Panc1 (cell line): ENCODE measurements around the gene MTHFR.

Source experiments
- CTCF ChIP-seq: fragments of 450-650 bp; IDR thresholded peaks from 2 replicates; pipeline ENCODE4 v1.5.1; 2017; ENCODE audit warnings: mild to moderate bottlenecking
- POLR2AphosphoS5 ChIP-seq: IDR thresholded peaks from 2 replicates; pipeline ENCODE4 v1.6.1; 2012; ENCODE audit warnings: mild to moderate bottlenecking, low read depth, low read length, moderate library complexity
- SIN3A ChIP-seq: IDR thresholded peaks from 2 replicates; pipeline ENCODE4 v1.6.1; 2012; ENCODE audit warnings: low read depth, mild to moderate bottlenecking, low read length, moderate library complexity, borderline replicate concordance; ENCODE audit not compliant: insufficient read depth

GRCh38 chr1:11792106-11792505, 13.7 kb downstream of the MTHFR start:
- TF ChIP-seq POLR2AphosphoS5 (no peak), CTCF (no peak), SIN3A (no peak)
